IPS DF 19.7 (cell line): Measurements from ENCODE around the gene USP14.

ENCODE experiments used
- DNase-seq: peaks from one replicate; pipeline ENCODE4 v3.0.0-alpha.2; 2013; ENCODE audit warnings: low read depth, low spot score

The USP14 gene

GRCh38 chr18:227902-228301 lies 69.5 kb downstream of the USP14 start:
- DNase-seq, result no peak

GRCh38 chr18:228586-228985 lies 70.2 kb downstream of the USP14 start:
- no peak for DNase-seq

- no peak for DNase-seq
Observed at GRCh38 chr18:231563-231962, 73.2 kb downstream of the USP14 start.

- no peak for DNase-seq
Observed at GRCh38 chr18:240175-240574, 81.8 kb downstream of the USP14 start.

GRCh38 chr18:245282-245847 lies 87.0 kb downstream of the USP14 start:
- no peak for DNase-seq

- no peak for DNase-seq
Observed at GRCh38 chr18:248053-248452, 89.7 kb downstream of the USP14 start.

- DNase-seq, result no peak
Observed at GRCh38 chr18:250685-251084, 92.3 kb downstream of the USP14 start.

GRCh38 chr18:251572-251971 lies 93.2 kb downstream of the USP14 start:
- no peak for DNase-seq

- no peak for DNase-seq
Observed at GRCh38 chr18:253121-253520, 94.8 kb downstream of the USP14 start.

- no peak for DNase-seq
Observed at GRCh38 chr18:255171-255570, 96.8 kb downstream of the USP14 start.

GRCh38 chr18:260547-260946 lies 102.2 kb downstream of the USP14 start:
- DNase-seq, result no peak

- DNase-seq, result no peak
Observed at GRCh38 chr18:261398-262073, 103.2 kb downstream of the USP14 start.
